Activated CD4-positive, alpha-beta T cell treated with anti-CD3 and anti-CD28 coated beads, Interleukin-2, amount 10 ng/mL, durations not matched to agents 7 days and 5 days (primary cell): ENCODE measurements around the gene FKTN. TPM values are rescaled to one million over a fixed set of nuclear protein-coding genes. Genes with fewer than 3 reads are reported as not detected.
"Not testable (repeated sequence)": the region's sequence is repeated elsewhere in the genome, so short reads cannot be mapped to it uniquely, and the experiment has no call there.

ENCODE experiments used
- CTCF ChIA-PET: fragments of 350-600 bp; sonication (Branson Sonifier 250); formaldehyde crosslinking; loops from one replicate; lab custom pipeline; 2021; ENCODE audit warnings: antibody characterized with exemption; lab: Charles Lee
- POLR2A ChIA-PET: fragments of 350-600 bp; sonication (Branson Sonifier 250); formaldehyde crosslinking; loops from one replicate; lab custom pipeline; 2021; ENCODE audit warnings: antibody characterized with exemption; lab: Charles Lee
- DNase-seq: peaks from one replicate; pipeline ENCODE4 v3.0.0-alpha.2; 2020
- H3K27ac Mint-ChIP-seq: one replicate; pipeline ENCODE4 v1.8.0; 2021; ENCODE audit warnings: mild to moderate bottlenecking, moderate library complexity, mixed read lengths
- H3K27me3 Mint-ChIP-seq: one replicate; pipeline ENCODE4 v1.8.0; 2021; ENCODE audit warnings: mixed read lengths
- H3K36me3 Mint-ChIP-seq: one replicate; pipeline ENCODE4 v1.8.0; 2021; ENCODE audit warnings: low read depth, mixed read lengths
- H3K4me1 Mint-ChIP-seq: one replicate; pipeline ENCODE4 v1.8.0; 2021; ENCODE audit warnings: mixed read lengths
- H3K4me3 Mint-ChIP-seq: one replicate; pipeline ENCODE4 v1.8.0; 2021; ENCODE audit warnings: mild to moderate bottlenecking, moderate library complexity, mixed read lengths
- H3K9me3 Mint-ChIP-seq: one replicate; pipeline ENCODE4 v1.8.0; 2021; ENCODE audit warnings: mixed read lengths
- total RNA-seq, 2 experiments: library from RNA; stranded (reverse); gene quantifications; one replicate each; pipeline ENCODE4 v1.2.3, GENCODE V29; 2021

Gene FKTN
- total RNA-seq, 2 experiments from 2014 or later = 11.3 to 12.8 TPM

DNA sequence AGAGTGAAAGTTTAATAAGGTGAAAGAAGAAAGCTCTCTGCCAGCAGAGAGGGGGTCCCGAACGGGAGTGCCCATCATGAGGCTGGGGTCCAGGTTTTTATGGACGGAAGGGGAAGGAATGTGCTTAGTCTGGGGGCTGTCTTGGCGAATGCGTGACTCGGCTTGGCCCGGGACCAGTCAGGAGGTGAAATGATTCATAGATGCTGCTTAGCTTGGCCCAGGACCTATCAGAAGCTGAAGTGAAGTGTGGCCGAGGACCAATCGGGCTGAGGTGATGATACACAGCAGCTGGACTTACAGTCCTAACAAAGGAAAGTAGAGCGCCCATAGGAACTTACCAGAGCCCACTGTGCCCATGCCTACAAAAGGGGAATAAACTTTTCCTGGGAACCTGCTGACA is 3.9 kb upstream of the FKTN start:
- no peak for DNase-seq
- H3K4me1 Mint-ChIP-seq = peaks cover 16% of the 10 kb centered on the region
- ChIA-PET POLR2A (no interaction called here), CTCF (interaction anchor here (1.2 kb wide), 1 partner anchor 14 kb away, joined by 3 read pairs; no protein-coding TSS in a partner anchor)
- no peak overlapping the region for H3K27ac Mint-ChIP-seq
- H3K36me3 Mint-ChIP-seq = no peaks in the 10 kb centered on the region
- no peaks in the 10 kb centered on the region for H3K27me3 Mint-ChIP-seq
- no peaks in the 10 kb centered on the region for H3K9me3 Mint-ChIP-seq
- H3K4me3 Mint-ChIP-seq = no peak overlapping the region

DNA sequence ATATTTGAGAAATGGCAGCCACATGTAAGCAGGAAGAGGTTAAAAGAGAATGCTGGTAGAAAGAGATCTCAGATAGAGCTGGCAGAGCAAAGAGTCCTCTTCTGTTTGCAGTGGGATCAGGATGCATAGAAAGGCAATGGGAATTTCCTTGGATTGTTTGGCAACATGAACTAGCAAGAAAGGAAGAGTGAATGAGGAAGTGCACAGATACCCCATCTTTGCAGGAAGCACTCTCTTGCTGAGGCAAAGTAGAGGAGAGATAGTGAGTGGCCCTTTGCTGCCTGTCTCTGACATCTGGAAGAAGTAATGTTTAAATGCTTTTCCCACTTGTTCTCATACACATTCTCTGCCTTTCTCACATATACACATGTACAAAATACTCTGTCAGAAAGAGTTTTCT is 14.5 kb downstream of the FKTN start:
- H3K27ac Mint-ChIP-seq = no peak overlapping the region
- no peak for DNase-seq
- ChIA-PET POLR2A (no interaction called here), CTCF (no interaction called here)
- H3K27me3 Mint-ChIP-seq = no peaks in the 10 kb centered on the region
- H3K4me3 Mint-ChIP-seq = no peak overlapping the region
- peaks cover 18% of the 10 kb centered on the region for H3K36me3 Mint-ChIP-seq
- no peaks in the 10 kb centered on the region for H3K4me1 Mint-ChIP-seq
- peaks cover 3% of the 10 kb centered on the region for H3K9me3 Mint-ChIP-seq

- H3K36me3 Mint-ChIP-seq = peaks cover 16% of the 10 kb centered on the region
- H3K27me3 Mint-ChIP-seq, POLR2A ChIA-PET, H3K9me3 Mint-ChIP-seq, CTCF ChIA-PET, H3K4me1 Mint-ChIP-seq, DNase-seq, H3K27ac Mint-ChIP-seq, H3K4me3 Mint-ChIP-seq: not testable (repeated sequence)
These were observed 22.0 kb downstream of the FKTN start for GRCh38 chr9:105579952-105580351.

DNA sequence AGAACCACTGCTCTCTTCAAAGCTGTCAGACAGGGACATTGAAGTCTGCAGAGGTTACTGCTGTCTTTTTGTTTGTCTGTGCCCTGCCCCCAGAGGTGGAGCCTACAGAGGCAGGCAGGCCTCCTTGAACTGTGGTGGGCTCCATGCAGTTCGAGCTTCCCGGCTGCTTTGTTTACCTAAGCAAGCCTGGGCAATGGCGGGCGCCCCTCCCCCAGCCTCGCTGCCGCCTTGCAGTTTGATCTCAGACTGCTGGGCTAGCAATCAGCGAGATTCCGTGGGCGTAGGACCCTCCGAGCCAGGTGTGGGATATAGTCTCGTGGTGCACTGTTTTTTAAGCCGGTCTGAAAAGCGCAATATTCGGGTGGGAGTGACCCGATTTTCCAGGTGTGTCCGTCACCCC is 23.6 kb downstream of the FKTN start:
- DNase-seq, H3K36me3 Mint-ChIP-seq, POLR2A ChIA-PET, CTCF ChIA-PET, H3K9me3 Mint-ChIP-seq, H3K4me1 Mint-ChIP-seq, H3K27ac Mint-ChIP-seq, H3K4me3 Mint-ChIP-seq, H3K27me3 Mint-ChIP-seq: not testable (repeated sequence)

GRCh38 chr9:105593145-105593544 is 35.2 kb downstream of the FKTN start:
- Mint-ChIP-seq H3K36me3 (peaks cover 35% of the 10 kb centered on the region), H3K27ac (no peak overlapping the region), H3K9me3 (peaks cover 23% of the 10 kb centered on the region), H3K4me3 (no peak overlapping the region), H3K4me1 (no peaks in the 10 kb centered on the region), H3K27me3 (no peaks in the 10 kb centered on the region)
- no peak for DNase-seq
- POLR2A ChIA-PET = no interaction called here
- CTCF ChIA-PET = no interaction called here

DNA sequence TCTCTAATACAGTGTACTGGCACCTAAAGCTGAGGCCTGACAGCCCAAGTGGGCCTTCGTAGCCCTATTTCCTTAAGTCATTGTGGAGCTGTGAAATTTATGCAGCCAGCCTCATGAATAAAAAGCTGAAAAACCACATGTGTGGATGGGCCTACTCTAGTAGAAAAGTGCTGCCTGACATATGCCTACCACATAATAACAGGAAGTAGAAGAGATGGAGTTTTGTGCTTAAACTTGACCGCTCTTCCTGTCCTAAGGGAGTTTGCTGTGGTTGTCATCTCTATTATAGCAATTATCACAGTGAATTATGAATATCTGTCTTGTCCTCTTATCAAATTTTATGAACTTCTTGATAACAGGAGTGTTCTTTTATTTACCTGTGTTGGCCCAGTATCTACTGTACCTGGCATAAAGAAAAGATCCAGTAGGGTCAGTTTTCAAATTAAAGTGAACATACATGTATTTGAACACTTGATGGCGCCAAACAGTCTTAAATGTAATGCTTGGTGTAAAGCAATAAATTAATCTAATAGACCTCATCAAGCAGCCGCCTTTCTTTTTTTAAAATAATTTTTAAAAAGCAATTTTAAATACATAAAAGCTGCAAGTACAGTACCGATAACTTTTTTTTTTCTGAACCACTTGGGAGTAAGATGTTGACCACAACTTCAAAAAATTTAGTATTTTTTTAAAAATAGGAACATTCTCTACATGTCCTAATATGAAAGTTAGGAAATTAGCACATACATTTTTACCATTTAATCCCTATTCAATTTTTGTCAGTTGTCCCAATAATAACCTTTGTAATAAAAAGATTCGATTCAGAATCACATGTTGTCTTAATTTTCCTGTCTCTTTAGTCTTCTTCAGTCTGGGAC is 51.0 kb downstream of the FKTN start:
- ChIA-PET POLR2A (no interaction called here), CTCF (no interaction called here)
- Mint-ChIP-seq H3K27ac (no peak overlapping the region), H3K4me3 (no peak overlapping the region), H3K9me3 (no peaks in the 10 kb centered on the region), H3K27me3 (no peaks in the 10 kb centered on the region), H3K4me1 (no peaks in the 10 kb centered on the region), H3K36me3 (no peaks in the 10 kb centered on the region)
- DNase-seq = peak; percentile 24

GRCh38 chr9:105621001-105621400 is 63.1 kb downstream of the FKTN start:
- no peak for DNase-seq
- Mint-ChIP-seq H3K27ac (no peak overlapping the region), H3K36me3 (no peaks in the 10 kb centered on the region)

DNA sequence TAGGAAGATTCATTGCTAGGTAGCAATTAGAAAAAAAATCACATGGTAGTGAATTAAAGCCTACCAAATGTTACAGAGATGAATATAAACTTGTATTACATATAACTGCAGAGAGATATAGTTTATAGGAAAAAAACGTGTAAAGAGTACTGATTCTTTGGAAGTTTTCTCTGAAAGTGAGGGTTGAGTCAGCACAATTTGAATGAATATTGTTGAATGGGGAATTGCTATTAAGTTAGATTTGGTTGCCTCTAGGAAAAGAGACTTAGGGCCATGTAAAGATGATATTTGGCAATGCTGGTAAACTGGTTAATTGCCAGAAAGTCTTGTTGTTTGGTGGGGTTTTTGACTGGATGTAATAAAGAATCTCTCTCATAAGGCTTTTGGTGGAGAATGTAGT is 67.2 kb downstream of the FKTN start:
- no peaks in the 10 kb centered on the region for H3K27me3 Mint-ChIP-seq
- no peaks in the 10 kb centered on the region for H3K9me3 Mint-ChIP-seq
- no peak for DNase-seq
- H3K27ac Mint-ChIP-seq = no peak overlapping the region
- ChIA-PET POLR2A (interaction anchor here (0.7 kb wide), 1 partner anchor 183 kb away, joined by 3 read pairs; no protein-coding TSS in a partner anchor), CTCF (no interaction called here)
- no peak overlapping the region for H3K4me3 Mint-ChIP-seq
- H3K36me3 Mint-ChIP-seq = peaks cover 12% of the 10 kb centered on the region
- no peaks in the 10 kb centered on the region for H3K4me1 Mint-ChIP-seq

More at GRCh38 chr9:105621001-105621400, 63.1 kb downstream of the FKTN start:
- H3K9me3 Mint-ChIP-seq = no peaks in the 10 kb centered on the region
- no peak overlapping the region for H3K4me3 Mint-ChIP-seq
- ChIA-PET CTCF (no interaction called here), POLR2A (no interaction called here)
- H3K4me1 Mint-ChIP-seq = no peaks in the 10 kb centered on the region
- H3K27me3 Mint-ChIP-seq = no peaks in the 10 kb centered on the region

DNA sequence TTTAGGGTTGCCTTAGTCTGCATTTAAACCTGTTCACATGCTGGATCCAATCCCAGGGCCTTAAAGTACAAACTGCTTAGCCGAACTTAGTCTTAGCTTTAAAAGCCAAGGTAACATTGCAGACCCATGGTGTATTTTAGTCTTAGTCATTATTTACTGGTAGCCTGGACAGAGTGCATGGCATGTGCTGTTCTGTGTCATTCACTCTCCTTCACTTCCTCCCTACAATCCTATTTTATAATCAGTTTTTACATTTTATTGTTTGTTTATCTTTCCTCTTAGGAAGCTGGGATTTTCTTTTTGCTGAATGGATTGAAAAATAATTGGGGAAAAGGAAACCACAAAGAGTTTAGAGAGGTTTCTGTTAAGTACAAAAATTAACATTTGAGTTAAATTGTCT is 74.9 kb downstream of the FKTN start:
- ChIA-PET CTCF (no interaction called here), POLR2A (no interaction called here)
- Mint-ChIP-seq H3K4me3 (no peak overlapping the region), H3K4me1 (no peaks in the 10 kb centered on the region), H3K36me3 (peaks cover 17% of the 10 kb centered on the region), H3K27ac (no peak overlapping the region), H3K9me3 (no peaks in the 10 kb centered on the region), H3K27me3 (no peaks in the 10 kb centered on the region)
- DNase-seq = no peak

DNA sequence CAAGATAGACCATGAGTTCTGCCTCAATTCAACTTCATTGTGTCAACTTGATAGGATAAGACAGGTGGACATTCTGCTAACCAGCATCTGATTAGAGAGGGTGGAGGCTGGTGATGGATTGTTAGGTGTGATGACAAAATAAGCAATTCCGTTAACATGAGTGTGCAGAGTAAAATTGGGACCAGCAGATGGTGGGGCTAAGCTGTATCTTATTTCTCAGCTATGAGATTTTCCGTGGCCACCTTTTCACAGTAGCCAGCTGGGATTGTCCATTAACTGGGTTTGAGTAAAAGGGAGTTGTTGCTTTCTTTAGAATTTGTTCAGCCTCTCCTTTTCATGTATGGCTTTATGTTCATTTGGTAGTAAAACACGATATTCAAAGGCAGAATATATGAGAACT is 75.5 kb downstream of the FKTN start:
- Mint-ChIP-seq H3K27ac (no peak overlapping the region), H3K27me3 (no peaks in the 10 kb centered on the region), H3K36me3 (peaks cover 15% of the 10 kb centered on the region), H3K4me1 (no peaks in the 10 kb centered on the region), H3K9me3 (no peaks in the 10 kb centered on the region), H3K4me3 (no peak overlapping the region)
- CTCF ChIA-PET = no interaction called here
- POLR2A ChIA-PET = no interaction called here
- DNase-seq = no peak

- Mint-ChIP-seq H3K27me3 (no peaks in the 10 kb centered on the region), H3K4me1 (no peaks in the 10 kb centered on the region)
- CTCF ChIA-PET = no interaction called here
These were observed 78.4 kb downstream of the FKTN start for GRCh38 chr9:105636331-105636730.

GRCh38 chr9:105637787-105638395 is 80.0 kb downstream of the FKTN start:
- Mint-ChIP-seq H3K36me3 (peaks cover 6% of the 10 kb centered on the region), H3K4me3 (no peak overlapping the region), H3K9me3 (no peaks in the 10 kb centered on the region), H3K4me1 (no peaks in the 10 kb centered on the region), H3K27me3 (no peaks in the 10 kb centered on the region), H3K27ac (no peak overlapping the region)
- POLR2A ChIA-PET = no interaction called here
- CTCF ChIA-PET = no interaction called here
- no peak for DNase-seq

More at GRCh38 chr9:105636331-105636730, 78.4 kb downstream of the FKTN start:
- POLR2A ChIA-PET = no interaction called here
- Mint-ChIP-seq H3K27ac (no peak overlapping the region), H3K36me3 (peaks cover 6% of the 10 kb centered on the region), H3K9me3 (no peaks in the 10 kb centered on the region), H3K4me3 (no peak overlapping the region)
- DNase-seq = no peak

GRCh38 chr9:105639936-105640335 is 82.0 kb downstream of the FKTN start:
- no peak overlapping the region for H3K4me3 Mint-ChIP-seq
- H3K9me3 Mint-ChIP-seq = no peaks in the 10 kb centered on the region
- POLR2A ChIA-PET = no interaction called here
- peaks cover 6% of the 10 kb centered on the region for H3K36me3 Mint-ChIP-seq
- DNase-seq = no peak
- H3K27ac Mint-ChIP-seq = no peak overlapping the region
- no peaks in the 10 kb centered on the region for H3K4me1 Mint-ChIP-seq
- H3K27me3 Mint-ChIP-seq = no peaks in the 10 kb centered on the region
- CTCF ChIA-PET = no interaction called here
